ENCODE data around the gene STON2. TPM values are rescaled to one million over a fixed set of nuclear protein-coding genes. Genes with fewer than 3 reads are reported as not detected.

STON2 gene
- total RNA-seq, 1 donor from 2014 or later, result 77.2 TPM

DNA sequence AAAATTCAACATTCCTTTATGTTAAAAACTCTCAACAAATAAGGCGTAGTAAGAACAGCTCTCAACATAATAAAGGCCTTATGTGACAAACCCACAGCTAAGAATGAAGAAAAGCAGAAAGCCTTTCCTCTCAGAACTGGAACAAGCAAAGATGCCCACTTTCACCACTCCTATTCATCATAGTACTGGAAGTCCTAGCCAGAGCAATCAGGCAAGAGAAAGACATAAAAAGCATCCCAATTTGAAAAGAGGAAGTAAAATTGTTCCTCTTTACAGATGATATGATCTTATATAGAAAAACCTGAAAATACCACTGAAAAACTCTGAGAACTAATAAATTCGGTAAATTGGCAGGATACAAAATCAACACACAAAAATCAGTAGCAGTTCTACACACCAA lies 52.1 kb downstream of the STON2 start:
- Mint-ChIP-seq H3K4me3 (ENCODE audit: low read depth) (no peak overlapping the region), H3K27ac (no peak overlapping the region), H3K9me3 (ENCODE audit: low read depth) (peaks cover 11% of the 10 kb centered on the region), H3K4me1 (ENCODE audit: low read depth) (peaks cover 7% of the 10 kb centered on the region), H3K36me3 (ENCODE audit: insufficient read depth) (no peaks in the 10 kb centered on the region), H3K27me3 (no peaks in the 10 kb centered on the region)
- no peak for DNase-seq (ENCODE audit: low spot score, unreplicated experiment)
- TF ChIP-seq CTCF (IDR thresholded peaks at IDR 0.05; ENCODE audit: unreplicated experiment), result no peak

DNA sequence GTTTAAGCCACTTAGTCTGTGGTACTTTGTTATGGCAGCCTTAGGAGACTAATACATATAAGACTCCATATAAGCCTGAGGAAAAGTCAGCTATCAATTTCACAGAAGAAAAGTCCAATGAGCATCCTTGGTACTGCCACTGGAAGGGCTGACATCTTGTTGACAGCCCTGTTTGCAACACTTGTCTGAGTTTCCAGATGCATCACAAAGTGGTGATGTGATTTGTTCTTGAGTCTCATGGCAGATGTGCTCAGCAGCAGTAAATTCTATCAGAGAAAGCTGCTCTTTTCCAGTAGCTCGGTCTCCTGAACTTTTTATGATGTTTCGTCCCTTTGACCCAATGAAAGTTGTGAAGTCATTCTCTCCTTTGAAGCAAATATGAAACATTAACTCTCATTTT lies 54.3 kb downstream of the STON2 start:
- Mint-ChIP-seq H3K27ac (no peak overlapping the region), H3K27me3 (no peaks in the 10 kb centered on the region), H3K36me3 (ENCODE audit: insufficient read depth) (no peaks in the 10 kb centered on the region), H3K4me3 (ENCODE audit: low read depth) (no peak overlapping the region), H3K9me3 (ENCODE audit: low read depth) (peaks cover 6% of the 10 kb centered on the region), H3K4me1 (ENCODE audit: low read depth) (peaks cover 9% of the 10 kb centered on the region)
- DNase-seq (ENCODE audit: low spot score, unreplicated experiment), result no peak
- TF ChIP-seq CTCF (IDR thresholded peaks at IDR 0.05; ENCODE audit: unreplicated experiment), result no peak

GRCh38 chr14:81344481-81345160 lies 55.5 kb downstream of the STON2 start:
- H3K36me3 Mint-ChIP-seq (ENCODE audit: insufficient read depth), result no peaks in the 10 kb centered on the region
- peaks cover 2% of the 10 kb centered on the region for H3K9me3 Mint-ChIP-seq (ENCODE audit: low read depth)
- no peak overlapping the region for H3K4me3 Mint-ChIP-seq (ENCODE audit: low read depth)

DNA sequence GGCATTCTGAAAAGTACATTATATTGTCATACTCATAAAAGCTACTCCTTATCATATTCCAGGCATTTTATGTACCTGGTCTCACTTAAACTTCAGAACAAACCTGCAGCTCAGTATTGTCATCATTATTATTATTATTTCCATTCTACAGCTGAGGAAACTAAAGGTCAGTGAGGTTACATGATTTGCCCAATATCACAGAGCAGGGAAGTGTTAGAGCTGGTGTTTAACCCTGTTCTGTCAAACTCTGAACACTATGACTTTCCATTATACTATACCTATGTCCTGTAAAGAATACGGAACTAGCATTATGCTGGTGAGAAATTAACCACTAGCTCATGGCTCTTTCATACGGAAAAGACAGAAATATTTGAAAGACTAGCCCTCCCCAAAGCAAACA lies 56.4 kb downstream of the STON2 start:
- Mint-ChIP-seq H3K36me3 (ENCODE audit: insufficient read depth) (no peaks in the 10 kb centered on the region), H3K27ac (peak overlapping the region; percentile 22), H3K9me3 (ENCODE audit: low read depth) (no peaks in the 10 kb centered on the region), H3K4me3 (ENCODE audit: low read depth) (no peak overlapping the region), H3K27me3 (no peaks in the 10 kb centered on the region), H3K4me1 (ENCODE audit: low read depth) (peaks cover 9% of the 10 kb centered on the region)
- no peak for DNase-seq (ENCODE audit: low spot score, unreplicated experiment)
- TF ChIP-seq CTCF (IDR thresholded peaks at IDR 0.05; ENCODE audit: unreplicated experiment), result no peak

More at GRCh38 chr14:81344481-81345160, 55.5 kb downstream of the STON2 start:
- Mint-ChIP-seq H3K27me3 (no peaks in the 10 kb centered on the region), H3K27ac (no peak overlapping the region), H3K4me1 (ENCODE audit: low read depth) (peaks cover 9% of the 10 kb centered on the region)
- no peak for TF ChIP-seq CTCF (IDR thresholded peaks at IDR 0.05; ENCODE audit: unreplicated experiment)
- no peak for DNase-seq (ENCODE audit: low spot score, unreplicated experiment)

DNA sequence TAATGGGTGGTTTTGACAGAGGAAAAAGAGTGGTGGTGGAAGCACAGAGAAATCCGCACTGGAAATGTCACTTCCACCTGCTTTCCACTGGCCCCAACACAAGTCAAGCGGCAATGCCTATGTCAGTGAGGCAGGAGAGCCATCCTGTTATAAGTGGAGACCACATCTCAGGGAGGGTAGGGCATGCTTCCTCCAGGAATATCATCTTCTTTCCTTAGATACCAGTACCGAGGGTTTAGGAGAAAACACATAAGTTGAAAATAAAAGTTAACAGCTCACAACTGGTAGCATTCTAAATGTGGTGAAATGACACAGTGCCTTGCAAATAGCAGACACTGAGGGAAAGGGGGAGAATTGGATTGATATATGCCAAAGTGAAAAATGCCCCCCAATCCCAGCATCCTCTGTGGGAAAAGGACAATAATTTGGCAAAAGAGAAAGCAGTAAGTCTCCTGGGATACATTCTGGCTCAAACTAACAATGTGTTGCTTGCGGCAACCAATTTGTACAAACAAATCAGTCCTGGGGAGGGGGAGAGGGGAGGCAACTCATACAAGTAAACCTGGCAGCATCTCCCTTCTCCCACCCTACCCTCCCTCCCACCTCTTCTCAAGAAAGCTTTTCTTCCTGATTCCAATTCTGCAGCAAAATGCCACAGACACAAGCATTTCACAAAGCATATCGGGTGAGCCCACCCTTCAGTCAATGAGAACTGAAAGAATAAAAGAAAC lies 57.1 kb downstream of the STON2 start:
- Mint-ChIP-seq H3K27ac (no peak overlapping the region), H3K4me1 (ENCODE audit: low read depth) (peaks cover 9% of the 10 kb centered on the region), H3K9me3 (ENCODE audit: low read depth) (no peaks in the 10 kb centered on the region), H3K27me3 (no peaks in the 10 kb centered on the region), H3K4me3 (ENCODE audit: low read depth) (no peak overlapping the region), H3K36me3 (ENCODE audit: insufficient read depth) (no peaks in the 10 kb centered on the region)
- TF ChIP-seq CTCF (IDR thresholded peaks at IDR 0.05; ENCODE audit: unreplicated experiment), result no peak
- DNase-seq (ENCODE audit: low spot score, unreplicated experiment), result no peak
